Breast epithelium (tissue), 3 donors: ENCODE measurements around the gene SNRPA1.

Source experiments
- CTCF ChIP-seq, 3 donors: fragments of 450-650 bp; IDR thresholded peaks; one replicate each; pipeline ENCODE4 v1.5.1; 2016 to 2017; ENCODE audit warnings: antibody characterized with exemption in 3 of 3, mild to moderate bottlenecking in 3 of 3, moderate library complexity in 3 of 3
- POLR2A ChIP-seq: fragments of 450-650 bp; IDR thresholded peaks from one replicate; pipeline ENCODE4 v1.6.1; 2016; ENCODE audit warnings: antibody characterized with exemption, mild to moderate bottlenecking, moderate library complexity

DNA sequence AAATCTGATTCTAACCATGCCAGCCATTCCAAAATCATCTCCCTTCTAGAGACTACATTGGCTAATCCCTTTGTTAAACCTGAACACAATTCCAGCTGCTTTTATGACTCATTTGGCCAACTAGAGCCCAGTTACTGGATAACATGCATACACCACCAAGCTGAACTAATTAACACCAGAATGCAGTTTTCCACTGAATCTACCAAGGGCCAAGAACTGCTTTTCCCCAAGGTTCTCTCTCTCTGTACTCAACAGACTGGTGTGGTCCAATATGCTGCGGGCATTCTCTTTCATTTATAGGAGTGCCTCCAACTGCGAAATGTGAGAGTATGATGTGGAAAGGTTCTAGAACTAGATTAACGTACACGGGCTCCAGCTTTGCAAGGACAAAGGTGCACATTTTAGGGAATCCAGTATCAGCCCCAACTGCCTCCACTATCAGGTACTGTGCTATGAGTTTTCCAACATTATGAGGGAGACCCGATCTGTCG lies 44.7 kb downstream of the SNRPA1 start:
- TF ChIP-seq POLR2A (no peak), CTCF (IDR thresholded peaks at IDR 0.05) (no peak)
